H1 (cell line): ENCODE results near the gene ADPRM. TPM values are rescaled to one million over a fixed set of nuclear protein-coding genes. Genes with fewer than 3 reads are reported as not detected.

ENCODE experiments used
- GTF2F1 ChIP-seq: IDR thresholded peaks from 2 replicates; pipeline ENCODE4 v1.6.1; 2012; ENCODE audit warnings: low read depth, low read length, improper control_type of control experiment, borderline replicate concordance
- HDAC6 ChIP-seq: IDR thresholded peaks from one replicate; pipeline ENCODE4 v1.7.1; 2012; ENCODE audit warnings: low read depth, mild to moderate bottlenecking, inconsistent platforms, low read length, moderate library complexity
- KDM5A ChIP-seq: fragments of 200-600 bp; IDR thresholded peaks from 2 replicates; pipeline ENCODE4 v1.7.1; 2012; ENCODE audit warnings: mild to moderate bottlenecking, low read length, inconsistent platforms, mixed read lengths
- polyA plus RNA-seq, 7 experiments: library from polyadenylated mRNA; depleted of rRNA in 3 of 7; stranded (reverse) in 5 of 7; unstranded in 2 of 7; fragments of >200 nt in 5 of 7; fragments of 200-250 nt in 2 of 7; gene quantifications; 1 replicate in 5 of 7; 2 replicates in 1 of 7; 4 replicates in 1 of 7; pipeline versions ENCODE4 v1.2.1 to v1.2.3, GENCODE V29; 2011 to 2013; ENCODE audit warnings: missing spikeins in 2 of 7, mixed read lengths in 2 of 7
- total RNA-seq: library from RNA; stranded (reverse); fragmentation: NEBNext Ultra II Directional; extraction: Animal tissue kit (Norgen Biotek cat#: 25700); gene quantifications from 2 replicates; pipeline ENCODE4 v1.2.1, GENCODE V29; 2021

The ADPRM gene
- total and polyA plus RNA-seq, 2 of the 8 experiments (the other 6 are each of a cell fraction or from before 2014, with no cell fraction given) = 6.7 to 7.9 TPM

GRCh38 chr17:10649602-10650001 lies 47.8 kb upstream of the ADPRM start (continued):
- TF ChIP-seq KDM5A (no peak), GTF2F1 (no peak), HDAC6 (no peak)
- TF ChIP-seq, all 59 proteins: peak for 0
